C4-2B (cell line): ENCODE data around the gene TRAPPC10.

ENCODE experiments used
- H3K27ac ChIP-seq: fragments of 450-650 bp; 2 replicates; pipeline ENCODE4 v1.5.1; 2017
- ZFX ChIP-seq: fragments of 450-650 bp; IDR thresholded peaks from 2 replicates; pipeline ENCODE4 v1.6.1; 2017
- TF ChIP-seq, protein P1 (sequence below): fragments of 450-650 bp; conservative IDR thresholded peaks from 2 replicates; pipeline ENCODE4 v1.5.1; 2017; ENCODE audit warnings: mild to moderate bottlenecking

TRAPPC10 gene

DNA sequence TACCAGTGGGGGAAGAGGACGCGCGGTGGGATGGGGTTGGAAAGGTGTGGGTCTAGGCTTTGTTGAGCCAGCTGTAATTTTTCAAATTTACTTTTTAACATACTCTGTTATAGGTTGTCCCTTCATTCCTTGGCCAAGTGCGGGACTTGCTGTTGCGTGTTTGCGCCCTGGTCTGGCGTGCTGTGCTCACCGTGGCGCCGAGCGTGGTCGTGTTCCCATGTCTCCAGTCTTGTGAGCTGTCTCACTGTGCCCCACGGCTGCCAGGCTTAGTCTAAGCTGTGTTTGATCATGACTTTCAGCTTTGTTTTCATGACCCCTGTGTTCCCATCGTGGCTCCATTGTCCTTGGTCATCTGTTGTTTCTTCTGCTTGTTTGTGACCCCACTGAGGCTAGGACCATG, 26.0 kb downstream of the TRAPPC10 start:
- H3K27ac ChIP-seq: no peak overlapping the region
- TF ChIP-seq ZFX: no peak
- TF ChIP-seq, protein P1, sequence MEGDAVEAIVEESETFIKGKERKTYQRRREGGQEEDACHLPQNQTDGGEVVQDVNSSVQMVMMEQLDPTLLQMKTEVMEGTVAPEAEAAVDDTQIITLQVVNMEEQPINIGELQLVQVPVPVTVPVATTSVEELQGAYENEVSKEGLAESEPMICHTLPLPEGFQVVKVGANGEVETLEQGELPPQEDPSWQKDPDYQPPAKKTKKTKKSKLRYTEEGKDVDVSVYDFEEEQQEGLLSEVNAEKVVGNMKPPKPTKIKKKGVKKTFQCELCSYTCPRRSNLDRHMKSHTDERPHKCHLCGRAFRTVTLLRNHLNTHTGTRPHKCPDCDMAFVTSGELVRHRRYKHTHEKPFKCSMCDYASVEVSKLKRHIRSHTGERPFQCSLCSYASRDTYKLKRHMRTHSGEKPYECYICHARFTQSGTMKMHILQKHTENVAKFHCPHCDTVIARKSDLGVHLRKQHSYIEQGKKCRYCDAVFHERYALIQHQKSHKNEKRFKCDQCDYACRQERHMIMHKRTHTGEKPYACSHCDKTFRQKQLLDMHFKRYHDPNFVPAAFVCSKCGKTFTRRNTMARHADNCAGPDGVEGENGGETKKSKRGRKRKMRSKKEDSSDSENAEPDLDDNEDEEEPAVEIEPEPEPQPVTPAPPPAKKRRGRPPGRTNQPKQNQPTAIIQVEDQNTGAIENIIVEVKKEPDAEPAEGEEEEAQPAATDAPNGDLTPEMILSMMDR: no peak

DNA sequence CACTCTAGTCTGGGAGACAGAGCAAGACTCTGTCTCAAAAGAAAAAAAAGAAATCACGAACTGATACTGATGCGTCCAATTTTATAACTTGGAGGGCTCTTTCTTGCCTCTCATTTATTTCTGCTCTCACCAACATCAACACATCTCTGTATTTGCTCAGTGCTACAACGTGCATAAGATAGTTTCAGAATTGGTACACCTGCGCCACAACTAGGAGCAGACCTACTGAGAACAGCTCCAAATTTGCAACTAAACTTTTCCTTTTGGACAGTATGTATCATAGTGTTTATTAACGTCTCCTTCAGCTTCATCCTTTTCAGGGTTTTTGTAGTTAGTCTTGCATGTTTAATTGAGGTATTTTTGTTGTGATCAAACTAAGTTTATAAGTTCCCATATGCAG, 27.7 kb downstream of the TRAPPC10 start:
- TF ChIP-seq, protein P1: no peak
- no peak for TF ChIP-seq ZFX

DNA sequence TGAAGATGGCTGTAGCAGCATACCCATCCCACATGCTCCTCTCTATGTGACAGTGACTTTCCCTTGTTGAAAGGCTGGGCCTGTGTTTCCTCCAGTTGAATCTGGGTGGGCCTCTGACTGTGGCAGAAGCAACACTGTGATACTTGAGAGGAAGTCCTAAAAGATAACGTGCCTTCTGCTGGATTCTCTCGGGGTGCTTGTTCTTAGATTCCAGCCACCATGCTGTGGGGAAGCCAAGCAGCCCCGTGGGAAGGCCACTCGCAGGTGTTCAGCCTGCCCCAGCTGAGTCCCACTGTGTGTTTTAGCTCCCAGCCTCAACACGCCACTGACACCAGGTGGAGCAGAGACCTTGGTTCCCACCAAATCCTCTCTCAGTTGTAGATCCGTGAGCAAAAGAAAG, 31.5 kb downstream of the TRAPPC10 start:
- no peak overlapping the region for H3K27ac ChIP-seq

More for the DNA sequence above, 27.7 kb downstream of the TRAPPC10 start:
- H3K27ac ChIP-seq: no peak overlapping the region

DNA sequence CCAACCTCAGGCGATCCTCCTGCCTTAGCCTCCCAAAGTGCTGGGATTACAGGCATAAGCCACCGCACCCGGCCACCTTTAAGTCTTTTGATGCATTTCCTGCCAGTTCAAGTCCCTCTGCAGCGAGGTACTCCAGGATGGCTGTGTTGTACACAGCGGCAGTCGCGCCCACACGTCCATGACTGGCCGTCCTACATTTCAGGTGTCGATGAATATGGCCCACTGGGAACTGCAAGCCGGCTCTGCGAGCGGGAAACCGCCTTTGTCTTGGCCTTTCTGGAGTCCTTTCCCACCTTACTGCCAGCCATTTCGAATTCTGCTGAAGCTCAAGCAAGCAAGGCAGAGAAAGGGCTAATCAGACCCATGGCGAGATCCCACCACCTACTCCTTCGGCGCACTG, 34.6 kb downstream of the TRAPPC10 start:
- TF ChIP-seq, protein P1: no peak
- no peak for TF ChIP-seq ZFX
- H3K27ac ChIP-seq: no peak overlapping the region

More for the DNA sequence above, 31.5 kb downstream of the TRAPPC10 start:
- no peak for TF ChIP-seq ZFX
- TF ChIP-seq, protein P1: no peak

DNA sequence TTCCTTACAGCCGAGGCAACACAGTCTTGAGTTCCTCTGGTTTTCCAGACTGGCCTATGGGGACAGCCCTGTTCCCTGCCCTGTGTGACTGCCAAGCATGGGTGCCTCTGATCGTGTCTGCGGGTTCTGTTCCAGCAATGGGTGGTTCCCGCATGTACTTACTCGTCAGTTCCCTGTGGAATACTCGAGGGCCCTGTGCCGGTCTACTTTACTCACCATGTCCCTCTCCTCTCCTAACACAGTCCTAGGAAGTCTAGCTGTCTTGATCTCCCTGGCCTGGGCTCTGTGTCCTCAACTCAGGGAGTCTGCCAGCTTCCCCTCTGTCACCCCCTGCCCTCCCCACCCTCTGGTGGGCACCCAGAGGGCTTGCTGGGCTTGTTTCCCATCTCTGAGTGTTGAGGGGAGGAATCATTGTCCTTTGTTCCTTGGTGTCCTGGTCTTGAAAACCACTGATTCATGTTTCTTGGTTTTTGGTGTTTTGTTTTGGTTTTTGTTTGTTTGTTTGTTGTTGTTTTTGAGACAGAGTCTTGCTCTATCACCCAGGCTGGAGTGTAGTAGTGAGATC, 36.0 kb downstream of the TRAPPC10 start:
- TF ChIP-seq ZFX: no peak
- TF ChIP-seq, protein P1: no peak
- H3K27ac ChIP-seq: no peak overlapping the region

DNA sequence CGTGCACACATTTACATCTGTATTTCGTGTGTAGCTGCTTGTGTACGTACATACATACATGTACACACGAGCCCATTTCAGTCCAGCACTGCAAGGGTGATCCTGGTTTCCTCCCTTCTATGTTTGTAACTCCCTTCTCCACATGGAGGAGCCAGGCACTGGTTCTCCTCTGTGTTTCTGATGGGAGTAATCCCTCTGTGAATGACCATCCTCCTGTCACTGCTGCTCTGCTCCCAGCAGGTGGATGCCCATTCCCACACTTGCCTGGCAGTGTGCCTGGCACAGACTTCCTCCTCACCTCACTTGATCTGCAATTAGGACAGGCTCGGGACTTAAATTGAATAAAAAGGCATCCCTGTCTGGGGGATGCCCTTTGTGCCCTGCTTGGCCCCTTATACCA, 37.1 kb downstream of the TRAPPC10 start:
- no peak for TF ChIP-seq ZFX
- TF ChIP-seq, protein P1: no peak

DNA sequence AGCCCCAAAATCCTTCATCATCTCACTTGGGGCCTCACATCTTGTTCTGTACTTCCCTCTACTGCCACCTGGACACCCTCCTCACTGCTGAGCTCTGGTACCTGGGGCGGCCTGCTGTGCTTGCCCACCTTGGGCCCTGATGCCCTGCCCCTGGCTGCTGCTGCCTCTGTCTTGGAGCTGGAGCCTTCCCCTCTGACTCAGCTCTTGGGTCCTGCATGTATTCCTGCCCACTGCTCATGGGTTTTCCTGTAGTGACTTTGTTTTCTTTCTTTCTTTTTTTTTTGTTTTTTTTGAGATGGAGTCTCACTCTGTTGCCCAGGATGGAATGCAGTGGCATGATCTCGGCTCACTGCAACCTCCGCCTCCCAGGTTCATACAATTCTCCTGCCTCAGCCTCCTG, 37.5 kb downstream of the TRAPPC10 start:
- no peak overlapping the region for H3K27ac ChIP-seq
- TF ChIP-seq ZFX: no peak
- TF ChIP-seq, protein P1: no peak

More for the DNA sequence above, 37.1 kb downstream of the TRAPPC10 start:
- H3K27ac ChIP-seq: no peak overlapping the region
